ENCODE data around the gene MTA3.

- TF ChIP-seq, protein P1, sequence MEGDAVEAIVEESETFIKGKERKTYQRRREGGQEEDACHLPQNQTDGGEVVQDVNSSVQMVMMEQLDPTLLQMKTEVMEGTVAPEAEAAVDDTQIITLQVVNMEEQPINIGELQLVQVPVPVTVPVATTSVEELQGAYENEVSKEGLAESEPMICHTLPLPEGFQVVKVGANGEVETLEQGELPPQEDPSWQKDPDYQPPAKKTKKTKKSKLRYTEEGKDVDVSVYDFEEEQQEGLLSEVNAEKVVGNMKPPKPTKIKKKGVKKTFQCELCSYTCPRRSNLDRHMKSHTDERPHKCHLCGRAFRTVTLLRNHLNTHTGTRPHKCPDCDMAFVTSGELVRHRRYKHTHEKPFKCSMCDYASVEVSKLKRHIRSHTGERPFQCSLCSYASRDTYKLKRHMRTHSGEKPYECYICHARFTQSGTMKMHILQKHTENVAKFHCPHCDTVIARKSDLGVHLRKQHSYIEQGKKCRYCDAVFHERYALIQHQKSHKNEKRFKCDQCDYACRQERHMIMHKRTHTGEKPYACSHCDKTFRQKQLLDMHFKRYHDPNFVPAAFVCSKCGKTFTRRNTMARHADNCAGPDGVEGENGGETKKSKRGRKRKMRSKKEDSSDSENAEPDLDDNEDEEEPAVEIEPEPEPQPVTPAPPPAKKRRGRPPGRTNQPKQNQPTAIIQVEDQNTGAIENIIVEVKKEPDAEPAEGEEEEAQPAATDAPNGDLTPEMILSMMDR (IDR thresholded peaks at IDR 0.05; ENCODE audit: poor library complexity, severe bottlenecking): no peak
- TF ChIP-seq, protein P2, sequence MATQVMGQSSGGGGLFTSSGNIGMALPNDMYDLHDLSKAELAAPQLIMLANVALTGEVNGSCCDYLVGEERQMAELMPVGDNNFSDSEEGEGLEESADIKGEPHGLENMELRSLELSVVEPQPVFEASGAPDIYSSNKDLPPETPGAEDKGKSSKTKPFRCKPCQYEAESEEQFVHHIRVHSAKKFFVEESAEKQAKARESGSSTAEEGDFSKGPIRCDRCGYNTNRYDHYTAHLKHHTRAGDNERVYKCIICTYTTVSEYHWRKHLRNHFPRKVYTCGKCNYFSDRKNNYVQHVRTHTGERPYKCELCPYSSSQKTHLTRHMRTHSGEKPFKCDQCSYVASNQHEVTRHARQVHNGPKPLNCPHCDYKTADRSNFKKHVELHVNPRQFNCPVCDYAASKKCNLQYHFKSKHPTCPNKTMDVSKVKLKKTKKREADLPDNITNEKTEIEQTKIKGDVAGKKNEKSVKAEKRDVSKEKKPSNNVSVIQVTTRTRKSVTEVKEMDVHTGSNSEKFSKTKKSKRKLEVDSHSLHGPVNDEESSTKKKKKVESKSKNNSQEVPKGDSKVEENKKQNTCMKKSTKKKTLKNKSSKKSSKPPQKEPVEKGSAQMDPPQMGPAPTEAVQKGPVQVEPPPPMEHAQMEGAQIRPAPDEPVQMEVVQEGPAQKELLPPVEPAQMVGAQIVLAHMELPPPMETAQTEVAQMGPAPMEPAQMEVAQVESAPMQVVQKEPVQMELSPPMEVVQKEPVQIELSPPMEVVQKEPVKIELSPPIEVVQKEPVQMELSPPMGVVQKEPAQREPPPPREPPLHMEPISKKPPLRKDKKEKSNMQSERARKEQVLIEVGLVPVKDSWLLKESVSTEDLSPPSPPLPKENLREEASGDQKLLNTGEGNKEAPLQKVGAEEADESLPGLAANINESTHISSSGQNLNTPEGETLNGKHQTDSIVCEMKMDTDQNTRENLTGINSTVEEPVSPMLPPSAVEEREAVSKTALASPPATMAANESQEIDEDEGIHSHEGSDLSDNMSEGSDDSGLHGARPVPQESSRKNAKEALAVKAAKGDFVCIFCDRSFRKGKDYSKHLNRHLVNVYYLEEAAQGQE (IDR thresholded peaks at IDR 0.05; ENCODE audit: borderline replicate concordance): no peak
- TF ChIP-seq EZH2 (IDR thresholded peaks at IDR 0.05; ENCODE audit: borderline replicate concordance, insufficient read depth, low read length, poor library complexity, severe bottlenecking): no peak
- no peak for TF ChIP-seq POLR2AphosphoS5 (IDR thresholded peaks at IDR 0.05)
These were observed 185.8 kb downstream of the MTA3 start for GRCh38 chr2:42754021-42754775.

All from neural cell (in vitro differentiated cells).